Small intestine (tissue), 7 donors: ENCODE results near the gene ELAVL3. TPM values are rescaled to one million over a fixed set of nuclear protein-coding genes. Genes with fewer than 3 reads are reported as not detected.

Experiments
- DNase-seq, 2 donors: peaks; one replicate each; pipeline versions ENCODE4 v3.0.0 to v3.0.0-alpha.2; 2013
- FAIRE-seq: peaks from 2 replicates; lab custom pipeline; 2012; peaks lifted over from hg19 to GRCh38; lab: Jason Lieb, UNC
- H3K27ac ChIP-seq, 3 donors: one replicate each; pipeline ENCODE4 v1.5.1; 2013; ENCODE audit warnings: low read length in 2 of 3, mild to moderate bottlenecking in 2 of 3, control low read depth in 1 of 3, inconsistent platforms in 1 of 3, low read depth in 1 of 3, moderate library complexity in 1 of 3
- H3K27me3 ChIP-seq, 3 donors: one replicate each; pipeline ENCODE4 v1.6.1; 2013; ENCODE audit warnings: low read length in 3 of 3, inconsistent platforms in 1 of 3; ENCODE audit not compliant: control insufficient read depth in 3 of 3, insufficient read depth in 3 of 3
- H3K36me3 ChIP-seq, 3 donors: one replicate each; pipeline ENCODE4 v1.6.1; 2013; ENCODE audit warnings: low read length in 3 of 3, inconsistent platforms in 1 of 3, low read depth in 1 of 3, mild to moderate bottlenecking in 1 of 3, moderate library complexity in 1 of 3; ENCODE audit not compliant: control insufficient read depth in 3 of 3, insufficient read depth in 2 of 3
- H3K4me1 ChIP-seq, 3 donors: one replicate each; pipeline ENCODE4 v1.6.1; 2013; ENCODE audit warnings: low read length in 2 of 3, inconsistent platforms in 1 of 3, low read depth in 1 of 3, mild to moderate bottlenecking in 1 of 3, moderate library complexity in 1 of 3; ENCODE audit not compliant: control insufficient read depth in 3 of 3, insufficient read depth in 2 of 3
- H3K4me3 ChIP-seq, 3 donors: one replicate each; pipeline ENCODE4 v1.5.1; 2013; ENCODE audit warnings: low read length in 3 of 3, control low read depth in 1 of 3, inconsistent platforms in 1 of 3, low read depth in 1 of 3, mild to moderate bottlenecking in 1 of 3, moderate library complexity in 1 of 3
- H3K9me3 ChIP-seq, 2 donors: one replicate each; pipeline ENCODE4 v1.6.1; 2013; ENCODE audit warnings: low read depth in 1 of 2, low read length in 1 of 2; ENCODE audit not compliant: control insufficient read depth in 2 of 2, insufficient read depth in 1 of 2
- WGBS, 3 donors: extraction: QIAGEN DNeasy Blood & Tissue Kit; methylation state at CpG; one replicate each; pipeline ENCODE4 v1.1.7; 2013; 5-methylcytosine and 5-hydroxymethylcytosine counted together
- polyA plus RNA-seq, 4 donors: library from polyadenylated mRNA; stranded (reverse) in 3 of 4; unstranded in 1 of 4; fragments of 200-250 nt in 3 of 4; fragments of 120-200 nt in 1 of 4; gene quantifications; one replicate each; pipeline versions ENCODE4 v1.2.1 to v1.2.3, GENCODE V29; 2013
- donor health status: healthy with polysubstance abuse.
- donor health status: control.
- donor health status: control.
- donor health status: Bipolar disorder and iron deficiency.
- donor health status: healthy.

ELAVL3 gene
- polyA plus RNA-seq, 4 donors, result 0.30 to 2.1 (median 0.63) TPM

DNA sequence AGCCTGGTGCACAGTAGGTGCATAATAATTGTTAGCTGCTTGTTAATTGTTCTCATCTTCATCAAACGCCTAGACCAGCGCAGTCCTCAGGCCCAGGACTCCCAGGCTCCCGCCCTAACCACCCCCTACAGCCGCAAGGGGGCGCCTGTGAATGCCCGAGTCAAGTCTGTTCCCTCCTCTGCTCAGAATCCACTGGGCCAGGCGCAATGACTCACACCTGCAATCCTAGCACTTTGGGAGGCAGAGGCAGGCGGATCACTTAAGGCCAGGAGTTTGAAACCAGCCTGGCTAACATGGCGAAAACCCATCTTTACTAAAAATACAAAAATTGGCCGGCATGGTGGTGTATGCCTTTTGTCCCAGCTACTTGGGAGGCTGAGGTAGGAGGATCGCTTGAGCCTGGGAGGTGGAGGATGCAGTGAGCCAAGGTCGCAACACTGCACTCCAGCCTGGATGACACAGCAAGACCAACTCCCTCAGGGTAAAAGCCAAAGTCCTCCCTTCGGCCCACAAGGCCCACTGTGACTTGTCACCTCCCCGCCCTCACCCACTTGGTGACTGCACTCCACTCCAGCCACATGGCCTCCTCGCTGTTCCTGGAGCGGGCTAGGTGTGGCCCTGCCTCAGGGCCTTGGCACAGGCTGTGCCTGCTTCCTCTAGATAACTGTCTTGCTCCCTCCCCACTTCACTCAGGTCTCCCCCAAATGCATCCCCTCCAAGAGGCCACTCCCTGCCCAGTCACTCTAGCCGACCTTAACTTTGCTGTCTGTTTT lies 15.7 kb upstream of the ELAVL3 start:
- Histone ChIP-seq H3K36me3 (peaks cover 0 to 87% (median 2%) of the 10 kb centered on the region in 3 donors), H3K27ac (peak overlapping the region in 1 of 3 donors; percentile 9), H3K9me3 (no peaks in the 10 kb centered on the region), H3K4me3 (no peak overlapping the region), H3K4me1 (no peaks in the 10 kb centered on the region), H3K27me3 (no peaks in the 10 kb centered on the region)
- 64 to 71% (median 71%) methylated on average over 17 of the region's 17 CpGs for WGBS, 3 donors
- DNase-seq (peak; percentile 60 to 69), FAIRE-seq (no peak)

DNA sequence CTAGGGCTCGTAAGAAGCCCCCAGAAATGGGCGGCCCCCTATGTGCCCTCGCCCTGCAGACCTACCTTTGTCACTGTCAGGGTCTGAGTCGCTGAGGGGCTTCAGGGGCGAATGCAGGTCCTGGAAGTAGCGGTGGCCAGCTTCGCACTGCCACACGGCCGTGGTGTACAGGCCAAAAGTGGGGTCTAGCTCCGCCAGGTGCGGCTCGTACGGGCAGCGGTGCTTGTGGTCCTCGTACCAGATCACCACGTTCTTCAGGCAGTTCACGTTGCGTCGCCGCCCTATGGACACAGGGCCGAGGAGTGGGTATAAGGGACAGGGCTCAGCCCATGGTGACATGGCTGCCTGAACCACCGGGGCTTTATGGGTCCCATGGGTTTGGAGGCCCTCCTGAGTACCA lies 15.0 kb upstream of the ELAVL3 start:
- peaks cover 0 to 6% (median 0%) of the 10 kb centered on the region in 3 donors for H3K4me1 ChIP-seq
- H3K9me3 ChIP-seq, result no peaks in the 10 kb centered on the region
- H3K36me3 ChIP-seq, result peaks cover 0 to 85% (median 2%) of the 10 kb centered on the region in 3 donors
- FAIRE-seq (no peak), DNase-seq (no peak)
- no peaks in the 10 kb centered on the region for H3K27me3 ChIP-seq
- 96% methylated on average over 22 of the region's 22 CpGs for WGBS, 3 donors
- H3K27ac ChIP-seq, result no peak overlapping the region
- H3K4me3 ChIP-seq, result no peak overlapping the region

- Histone ChIP-seq H3K36me3 (peaks cover 0 to 83% (median 2%) of the 10 kb centered on the region in 3 donors), H3K4me3 (no peak overlapping the region), H3K27ac (no peak overlapping the region), H3K4me1 (peaks cover 0 to 9% (median 0%) of the 10 kb centered on the region in 3 donors), H3K9me3 (no peaks in the 10 kb centered on the region), H3K27me3 (no peaks in the 10 kb centered on the region)
- DNase-seq, result no peak
- WGBS, 3 donors, result 85 to 99% (median 94%) methylated on average over 10 of the region's 10 CpGs
- no peak for FAIRE-seq
Measured at GRCh38 chr19:11495481-11495880, 14.6 kb upstream of the ELAVL3 start.

DNA sequence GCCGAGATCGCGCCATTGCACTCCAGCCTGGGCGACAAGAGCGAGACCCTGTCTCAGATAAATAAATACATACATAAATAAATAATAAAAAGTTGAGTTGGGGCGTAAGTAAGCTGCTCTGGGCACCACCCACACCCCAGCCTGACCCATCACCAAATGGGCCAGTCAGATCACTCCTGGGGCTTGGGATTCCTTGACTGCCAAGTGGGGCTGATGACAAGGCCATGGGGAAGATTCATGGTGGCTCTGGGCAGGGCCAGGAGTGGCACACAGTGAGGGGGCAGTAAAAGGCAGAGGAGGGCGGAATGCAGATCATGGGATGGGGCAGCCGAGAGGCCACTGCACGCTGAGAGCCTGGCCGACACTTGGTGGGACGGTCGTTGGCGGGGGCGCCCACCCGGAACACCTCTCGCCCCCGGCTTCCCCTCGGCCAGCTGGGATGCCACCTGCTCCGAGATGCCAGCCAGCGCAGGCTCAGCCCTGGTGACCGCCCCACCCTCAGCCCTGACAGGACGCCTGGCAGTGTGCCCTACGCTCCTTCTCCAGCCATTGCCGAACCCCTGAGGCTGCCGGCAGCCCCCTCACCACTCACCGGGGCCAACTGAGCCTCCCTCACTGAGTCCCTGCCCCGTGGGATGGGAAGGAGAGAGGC lies 13.9 kb upstream of the ELAVL3 start:
- Histone ChIP-seq H3K4me3 (no peak overlapping the region), H3K27ac (no peak overlapping the region), H3K36me3 (peaks cover 0 to 83% (median 2%) of the 10 kb centered on the region in 3 donors), H3K4me1 (peaks cover 0 to 16% (median 1%) of the 10 kb centered on the region in 3 donors), H3K9me3 (no peaks in the 10 kb centered on the region), H3K27me3 (no peaks in the 10 kb centered on the region)
- no peak for FAIRE-seq
- 94 to 95% (median 94%) methylated on average over 26 to 27 of the region's 27 CpGs for WGBS, 3 donors
- no peak for DNase-seq

- H3K9me3 ChIP-seq, result no peaks in the 10 kb centered on the region
- peak overlapping the region in 1 of 3 donors; percentile 82 for H3K27ac ChIP-seq
- no peak overlapping the region for H3K4me3 ChIP-seq
- H3K27me3 ChIP-seq, result no peaks in the 10 kb centered on the region
- FAIRE-seq (no peak), DNase-seq (no peak)
- peaks cover 0 to 71% (median 0%) of the 10 kb centered on the region in 3 donors for H3K36me3 ChIP-seq
- whole genome bisulfite sequencing, 3 donors, result 92 to 94% (median 93%) methylated on average over 7 of the region's 7 CpGs
- H3K4me1 ChIP-seq, result peaks cover 0 to 18% (median 4%) of the 10 kb centered on the region in 3 donors
Measured at GRCh38 chr19:11489378-11489777, 8.5 kb upstream of the ELAVL3 start.

DNA sequence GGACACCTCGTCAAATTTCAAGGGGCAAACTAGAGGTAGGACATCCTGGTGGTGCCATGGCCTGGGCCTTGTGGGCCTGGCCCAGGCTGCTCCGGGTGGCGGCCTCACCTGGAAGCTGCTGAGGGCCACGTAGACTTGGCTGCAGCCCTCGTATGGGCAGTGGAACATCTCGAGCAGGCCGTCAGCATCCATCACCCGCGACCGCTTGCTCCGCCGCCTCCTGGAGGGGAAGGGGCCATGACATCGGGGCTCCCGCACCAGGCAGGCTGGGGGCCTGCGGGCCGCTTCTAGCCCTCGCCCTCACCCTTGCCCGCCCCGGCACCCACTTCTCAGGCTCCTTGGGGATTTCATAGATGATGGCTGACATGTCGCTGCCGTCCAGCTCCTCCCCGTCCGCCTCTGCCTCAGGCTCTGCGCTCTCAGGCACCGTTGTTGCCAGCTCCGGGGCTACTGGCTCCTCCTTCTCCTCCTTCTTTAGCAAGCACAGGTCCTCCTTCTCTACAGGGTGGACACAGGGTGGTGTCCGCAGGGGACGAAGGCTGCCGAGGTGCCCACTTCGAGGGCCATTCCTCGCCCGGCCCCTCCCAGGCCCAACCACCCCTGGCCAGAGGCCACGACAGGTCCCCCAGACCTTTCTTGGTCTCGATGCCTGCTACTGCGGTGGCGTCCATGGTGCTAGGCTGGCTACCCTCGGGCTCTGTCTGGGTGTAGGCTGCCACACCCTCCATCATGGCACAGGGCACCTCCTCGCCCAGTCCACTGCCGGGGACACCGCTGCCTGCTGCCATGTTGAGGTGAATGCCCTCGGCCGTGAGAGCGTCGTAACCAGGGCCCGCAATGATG lies 6.0 kb upstream of the ELAVL3 start:
- 92 to 94% (median 93%) methylated on average over 29 to 45 of the region's 45 CpGs for WGBS, 3 donors
- Histone ChIP-seq H3K9me3 (peaks cover 0 to 3% of the 10 kb centered on the region in 2 donors), H3K36me3 (peaks cover 0 to 66% (median 0%) of the 10 kb centered on the region in 3 donors), H3K27ac (no peak overlapping the region), H3K4me1 (peaks cover 0 to 25% (median 4%) of the 10 kb centered on the region in 3 donors), H3K4me3 (no peak overlapping the region), H3K27me3 (peaks cover 1 to 14% (median 3%) of the 10 kb centered on the region in 3 donors)
- FAIRE-seq, result no peak
- DNase-seq, result no peak

- FAIRE-seq, result no peak
- peaks cover 0 to 58% (median 0%) of the 10 kb centered on the region in 3 donors for H3K36me3 ChIP-seq
- no peak overlapping the region for H3K27ac ChIP-seq
- peaks cover 0 to 18% (median 4%) of the 10 kb centered on the region in 3 donors for H3K4me1 ChIP-seq
- WGBS, 3 donors, result 92 to 96% (median 94%) methylated on average over 13 of the region's 13 CpGs
- DNase-seq, result no peak
- H3K27me3 ChIP-seq, result peaks cover 8 to 26% (median 12%) of the 10 kb centered on the region in 3 donors
- H3K9me3 ChIP-seq, result peaks cover 0 to 6% of the 10 kb centered on the region in 2 donors
- no peak overlapping the region for H3K4me3 ChIP-seq
Measured at GRCh38 chr19:11485245-11485837, 4.5 kb upstream of the ELAVL3 start.
